B cell (primary cell): ENCODE results near the gene KPNA6. TPM values are rescaled to one million over a fixed set of nuclear protein-coding genes. Genes with fewer than 3 reads are reported as not detected.

Experiments used
- ATAC-seq: fragments of 200-7000 bp; cut with Tn5 transposase; one replicate; pipeline ENCODE4 v1.10.0; 2021; ENCODE audit warnings: low read depth, mild to moderate bottlenecking, moderate number of reproducible peaks, moderate library complexity
- CTCF ChIA-PET: fragments of 350-600 bp; sonication (Branson Sonifier 250); formaldehyde crosslinking; loops from one replicate; lab custom pipeline; 2021; ENCODE audit warnings: antibody characterized with exemption, inconsistent platforms; lab: Charles Lee
- POLR2A ChIA-PET: fragments of 350-600 bp; sonication (Branson Sonifier 250); formaldehyde crosslinking; loops from one replicate; lab custom pipeline; 2021; ENCODE audit warnings: antibody characterized with exemption; lab: Charles Lee
- DNase-seq: peaks from one replicate; pipeline ENCODE4 v3.0.0; 2013
- H2AFZ ChIP-seq: 2 replicates; pipeline ENCODE4 v1.6.1; 2012; ENCODE audit warnings: mild to moderate bottlenecking, low read depth, low read length; ENCODE audit not compliant: insufficient read depth, poor library complexity, severe bottlenecking
- H3K27ac ChIP-seq, 2 donors: 1 replicate in 1 of 2; 2 replicates in 1 of 2; pipeline ENCODE4 v1.5.1; 2012 to 2013; ENCODE audit warnings: low read length in 2 of 2, mild to moderate bottlenecking in 2 of 2, moderate library complexity in 1 of 2
- H3K27me3 ChIP-seq, 4 experiments: fragments of 200-600 bp in 1 of 4; sonication (generic) in 1 of 4; replicated peaks in 1 of 4; 1 replicate in 2 of 4; 2 replicates in 2 of 4; pipeline versions ENCODE4 v1.6.1 to v1.7.0; 2013 to 2016; ENCODE audit warnings: low read length in 3 of 4, mild to moderate bottlenecking in 2 of 4, mixed read lengths in 1 of 4, moderate library complexity in 1 of 4; ENCODE audit not compliant: insufficient read depth in 4 of 4, control insufficient read depth in 3 of 4; ENCODE audit errors: control extremely low read depth in 1 of 4
- H3K36me3 ChIP-seq, 2 experiments: replicated peaks in 1 of 2; 1 replicate in 1 of 2; 2 replicates in 1 of 2; pipeline versions ENCODE4 v1.6.1 to v1.7.1; 2013; ENCODE audit warnings: low read length in 1 of 2; ENCODE audit not compliant: insufficient read depth in 2 of 2, control insufficient read depth in 1 of 2; ENCODE audit errors: control extremely low read depth in 1 of 2, extremely low read depth in 1 of 2
- H3K4me1 ChIP-seq, 2 donors: fragments of 200-600 bp in 1 of 2; sonication (generic) in 1 of 2; 1 replicate in 1 of 2; 2 replicates in 1 of 2; pipeline versions ENCODE4 v1.5.1 to v1.6.1; 2013 to 2017; ENCODE audit warnings: low read length in 2 of 2; ENCODE audit not compliant: control insufficient read depth in 2 of 2, insufficient read depth in 2 of 2
- H3K4me2 ChIP-seq: replicated peaks from 2 replicates; pipeline ENCODE3; 2012; ENCODE audit warnings: mild to moderate bottlenecking, low read depth, low read length; ENCODE audit not compliant: poor library complexity, severe bottlenecking
- H3K4me3 ChIP-seq, 5 experiments: fragments of 200-600 bp in 1 of 5; sonication (generic) in 1 of 5; 1 replicate in 3 of 5; 2 replicates in 2 of 5; pipeline versions ENCODE4 v1.5.1 to v1.7.0; 2011 to 2016; ENCODE audit warnings: low read length in 4 of 5, mild to moderate bottlenecking in 4 of 5, low read depth in 2 of 5, control low read depth in 1 of 5, moderate library complexity in 1 of 5; ENCODE audit not compliant: insufficient read depth in 1 of 5; ENCODE audit errors: control extremely low read depth in 1 of 5, extremely low read depth in 1 of 5
- H3K79me2 ChIP-seq: fragments of 200-600 bp; sonication (generic); one replicate; pipeline ENCODE4 v1.6.0; 2016; ENCODE audit warnings: low read length; ENCODE audit not compliant: control insufficient read depth, insufficient read depth
- H3K9ac ChIP-seq: fragments of 200-600 bp; sonication (generic); 2 replicates; pipeline ENCODE4 v1.6.1; 2017; ENCODE audit warnings: mild to moderate bottlenecking, low read length, moderate library complexity
- H3K9me3 ChIP-seq, 3 donors: one replicate each; pipeline versions ENCODE4 v1.6.1 to v1.7.1; 2013; ENCODE audit warnings: low read length in 2 of 3; ENCODE audit not compliant: control insufficient read depth in 2 of 3, insufficient read depth in 1 of 3; ENCODE audit errors: control extremely low read depth in 1 of 3
- H4K20me1 ChIP-seq: 2 replicates; pipeline ENCODE4 v1.6.0; 2012; ENCODE audit warnings: mild to moderate bottlenecking, low read length; ENCODE audit not compliant: insufficient read depth, control insufficient read depth, poor library complexity, severe bottlenecking
- H3K27ac Mint-ChIP-seq: one replicate; pipeline ENCODE4 v1.8.0; 2021; ENCODE audit warnings: mixed read lengths
- H3K27me3 Mint-ChIP-seq: one replicate; pipeline ENCODE4 v1.8.0; 2021; ENCODE audit warnings: mixed read lengths
- H3K4me1 Mint-ChIP-seq: one replicate; pipeline ENCODE4 v1.8.0; 2021; ENCODE audit warnings: mixed read lengths
- H3K4me3 Mint-ChIP-seq: one replicate; pipeline ENCODE4 v1.8.0; 2021; ENCODE audit warnings: mixed read lengths
- H3K9me3 Mint-ChIP-seq: one replicate; pipeline ENCODE4 v1.8.0; 2022; ENCODE audit warnings: mixed read lengths; ENCODE audit not compliant: insufficient read depth
- CTCF ChIP-seq: fragments of 200-600 bp; IDR thresholded peaks from one replicate; pipeline ENCODE4 v1.8.0; 2022; ENCODE audit warnings: antibody characterized with exemption, mild to moderate bottlenecking
- EZH2 ChIP-seq: IDR thresholded peaks from 2 replicates; pipeline ENCODE4 v1.6.1; 2012; ENCODE audit warnings: borderline replicate concordance, low read depth, mild to moderate bottlenecking, moderate library complexity, low read length; ENCODE audit not compliant: insufficient read depth, poor library complexity, severe bottlenecking
- WGBS: methylation state at CpG from one replicate; pipeline ENCODE4 v1.1.5; 2013; ENCODE audit warnings: missing lambda C conversion rate; ENCODE audit not compliant: insufficient coverage; 5-methylcytosine and 5-hydroxymethylcytosine counted together
- intact Hi-C: fragments of 100-400 bp; cut with micrococcal nuclease; formaldehyde crosslinking; loops from one replicate; pipeline ENCODE4 v1.10.0; 2022
- polyA plus RNA-seq: library from polyadenylated mRNA; depleted of rRNA; stranded (reverse); fragments of >200 nt; gene quantifications from 2 replicates; pipeline ENCODE4 v1.2.3, GENCODE V29; 2012
- total RNA-seq, 2 donors: library from RNA; stranded (reverse); fragments of 120-200 nt in 1 of 2; gene quantifications; 1 replicate in 1 of 2; 2 replicates in 1 of 2; pipeline versions ENCODE4 v1.2.3 to v1.2.4, GENCODE V29; 2013 to 2022

The KPNA6 gene
- total and polyA plus RNA-seq, 2 donors (not counting 1 experiment from before 2014, with no cell fraction given): 14.0 to 49.9 TPM

- Mint-ChIP-seq H3K4me1 (peaks cover 41% of the 10 kb centered on the region), H3K27ac (peak overlapping the region; percentile 86), H3K27me3 (no peaks in the 10 kb centered on the region), H3K9me3 (no peaks in the 10 kb centered on the region), H3K4me3 (peak overlapping the region; percentile 88)
- Histone ChIP-seq H3K36me3 (peaks cover 2 to 12% of the 10 kb centered on the region in 2 experiments), H3K4me2 (peak overlapping the region; percentile 91), H3K4me1 (peaks cover 21 to 43% of the 10 kb centered on the region in 2 donors), H3K79me2 (no peaks in the 10 kb centered on the region), H4K20me1 (no peaks in the 10 kb centered on the region), H3K9ac (peak overlapping the region; percentile 89), H3K9me3 (peaks cover 0 to 4% (median 0%) of the 10 kb centered on the region in 3 donors), H2AFZ (peak overlapping the region; percentile 90), H3K27me3 (no peaks in the 10 kb centered on the region), H3K4me3 (peak overlapping the region; percentile 48 to 85 (median 79)), H3K27ac (peak overlapping the region; percentile 78 to 88)
- DNase-seq: peak; percentile 84
- 2% methylated on average over 15 of the region's 26 CpGs for WGBS
- intact Hi-C loops: loop anchor here (1.0 to 10.0 kb wide), 3 partner anchors 21 to 136 kb away; partner anchors contain the start of genes EIF3I, MARCKSL1, TMEM234 and TMEM39B
- TF ChIP-seq EZH2: no peak
- TF ChIP-seq CTCF: no peak
- ChIA-PET CTCF (interaction anchor here (0.6 to 3.9 kb wide), 11 partner anchors 9 to 213 kb away, joined by 3 to 20 read pairs (median 4); partner anchors contain the start of gene MARCKSL1), POLR2A (interaction anchor here (0.6 to 1.7 kb wide), 12 partner anchors 9 to 194 kb away, joined by 3 to 11 read pairs (median 4); partner anchors contain the start of genes EIF3I, HDAC1, MARCKSL1 and TMEM234)
- ATAC-seq: peak; percentile 55
These were observed 93.4 kb downstream of the KPNA6 start for GRCh38 chr1:32201011-32201855.
